Neural progenitor cell (in vitro differentiated cells): ENCODE data around the gene INPP5D. TPM values are rescaled to one million over a fixed set of nuclear protein-coding genes. Genes with fewer than 3 reads are reported as not detected.

Experiments used
- DNase-seq: peaks from one replicate; pipeline ENCODE4 v3.0.0-alpha.2; 2016; ENCODE audit warnings: low spot score
- H2AFZ ChIP-seq: fragments of 200-600 bp; sonication (generic); replicated peaks from 2 replicates; pipeline ENCODE4 v1.6.1; 2016; ENCODE audit warnings: antibody characterized with exemption
- H3F3A ChIP-seq: fragments of 200-600 bp; sonication (generic); 2 replicates; pipeline ENCODE4 v1.6.1; 2016; ENCODE audit warnings: antibody characterized with exemption, low read depth
- H3K27ac ChIP-seq: fragments of 200-600 bp; sonication (generic); 2 replicates; pipeline ENCODE4 v1.5.1; 2016; ENCODE audit warnings: mild to moderate bottlenecking
- H3K27me3 ChIP-seq: fragments of 200-600 bp; sonication (generic); 2 replicates; pipeline ENCODE4 v1.6.1; 2016; ENCODE audit warnings: mild to moderate bottlenecking, moderate library complexity
- H3K36me3 ChIP-seq: fragments of 200-600 bp; sonication (generic); 2 replicates; pipeline ENCODE4 v1.5.1; 2016
- H3K4me1 ChIP-seq: fragments of 200-600 bp; sonication (generic); 2 replicates; pipeline ENCODE4 v1.6.1; 2016; ENCODE audit warnings: mixed run types
- H3K4me2 ChIP-seq: fragments of 200-600 bp; sonication (generic); 2 replicates; pipeline ENCODE4 v1.6.1; 2016
- H3K4me3 ChIP-seq: fragments of 200-600 bp; sonication (generic); 2 replicates; pipeline ENCODE4 v1.5.1; 2016
- H3K79me2 ChIP-seq: fragments of 200-600 bp; sonication (generic); 2 replicates; pipeline ENCODE4 v1.6.1; 2016; ENCODE audit warnings: low read depth
- H3K9ac ChIP-seq: fragments of 200-600 bp; sonication (generic); 2 replicates; pipeline ENCODE4 v1.6.1; 2016
- H3K9me3 ChIP-seq: fragments of 200-600 bp; sonication (generic); 2 replicates; pipeline ENCODE4 v1.5.1; 2016; ENCODE audit warnings: low read depth
- H4K20me1 ChIP-seq: fragments of 200-600 bp; sonication (generic); 2 replicates; pipeline ENCODE4 v1.6.1; 2016; ENCODE audit warnings: low read depth
- H3K27ac Mint-ChIP-seq: 3 replicates; pipeline ENCODE4 v1.8.0; 2021; ENCODE audit warnings: mixed read lengths
- H3K27me3 Mint-ChIP-seq: 2 replicates; pipeline ENCODE4 v1.8.0; 2022; ENCODE audit warnings: low read depth, mild to moderate bottlenecking, inconsistent platforms, moderate library complexity, mixed read lengths; ENCODE audit not compliant: insufficient read depth
- H3K36me3 Mint-ChIP-seq: 3 replicates; pipeline ENCODE4 v1.8.0; 2021; ENCODE audit warnings: mixed read lengths
- H3K4me1 Mint-ChIP-seq: 3 replicates; pipeline ENCODE4 v1.8.0; 2021; ENCODE audit warnings: mixed read lengths
- H3K4me3 Mint-ChIP-seq: 3 replicates; pipeline ENCODE4 v1.8.0; 2021; ENCODE audit warnings: mild to moderate bottlenecking, moderate library complexity, mixed read lengths
- H3K9me3 Mint-ChIP-seq: 3 replicates; pipeline ENCODE4 v1.8.0; 2020; ENCODE audit warnings: mixed read lengths
- EZH2 ChIP-seq: fragments of 200-600 bp; sonication (generic); IDR thresholded peaks from 2 replicates; pipeline ENCODE4 v1.6.1; 2017; ENCODE audit warnings: antibody characterized with exemption, mild to moderate bottlenecking, moderate library complexity
- EZH2phosphoT487 ChIP-seq: fragments of 200-600 bp; sonication (generic); IDR thresholded peaks from 2 replicates; pipeline ENCODE4 v1.6.1; 2017; ENCODE audit warnings: antibody characterized with exemption
- total RNA-seq: library from RNA; depleted of rRNA; stranded (reverse); fragments of >200 nt; gene quantifications from 2 replicates; pipeline ENCODE4 v1.2.3, GENCODE V29; 2015; ENCODE audit warnings: low replicate concordance
- TF ChIP-seq, protein P1 (sequence below): fragments of 200-600 bp; sonication (generic); IDR thresholded peaks from 2 replicates; pipeline ENCODE4 v1.5.1; 2017; ENCODE audit warnings: antibody characterized with exemption, mild to moderate bottlenecking

INPP5D gene
- total RNA-seq, 1 donor from 2014 or later, result 4.2 TPM

DNA sequence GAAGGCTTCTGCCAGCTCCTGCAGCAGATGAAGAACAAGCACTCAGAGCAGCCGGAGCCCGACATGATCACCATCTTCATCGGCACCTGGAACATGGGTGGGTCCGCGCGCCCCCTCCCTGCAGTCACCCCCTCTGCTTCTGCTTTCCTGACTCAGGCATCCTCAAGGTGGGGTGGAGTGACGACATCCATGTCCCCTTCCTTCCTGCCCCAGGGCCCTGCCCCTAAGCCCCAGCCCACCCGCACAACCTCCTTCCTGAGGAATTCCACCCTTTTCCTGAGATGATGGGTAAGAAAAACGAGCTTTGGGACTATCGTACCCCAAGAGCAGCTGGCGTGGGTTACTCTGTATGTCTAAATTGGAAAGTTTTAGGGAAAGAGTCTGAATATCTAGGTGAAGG is 101.6 kb downstream of the INPP5D start:
- Histone ChIP-seq H2AFZ (no peak overlapping the region), H4K20me1 (no peaks in the 10 kb centered on the region)

DNA sequence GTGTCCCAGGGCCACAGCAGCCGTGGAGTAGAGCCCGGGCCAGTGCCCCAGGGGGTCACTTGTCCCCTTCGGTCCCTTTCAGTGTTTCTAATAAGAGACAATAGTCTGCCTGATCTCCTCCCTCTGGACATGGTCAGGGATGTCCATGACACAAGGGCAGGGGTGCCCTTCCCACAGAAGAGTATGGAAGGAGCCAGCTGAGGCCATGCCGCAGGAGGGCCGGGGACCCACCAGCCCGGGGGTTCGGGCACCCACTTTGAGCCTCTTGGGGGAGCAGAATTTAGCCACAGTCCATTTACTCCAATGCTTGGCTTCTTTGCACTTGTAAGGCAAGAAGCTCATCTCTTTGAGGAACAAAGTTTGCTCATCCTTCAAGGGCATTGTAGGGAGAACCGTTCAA is 102.6 kb downstream of the INPP5D start:
- H3K4me1 ChIP-seq, result no peaks in the 10 kb centered on the region
- peaks cover 2% of the 10 kb centered on the region for H3K27me3 Mint-ChIP-seq
- no peak overlapping the region for H3K27ac Mint-ChIP-seq
- H3K9me3 ChIP-seq, result no peaks in the 10 kb centered on the region
- no peaks in the 10 kb centered on the region for H3K36me3 ChIP-seq
- no peak overlapping the region for H3K4me3 ChIP-seq
- peaks cover 13% of the 10 kb centered on the region for H3K4me1 Mint-ChIP-seq
- no peak overlapping the region for H3K27ac ChIP-seq
- no peaks in the 10 kb centered on the region for H3K36me3 Mint-ChIP-seq
- peaks cover 3% of the 10 kb centered on the region for H3K9me3 Mint-ChIP-seq
- H3K9ac ChIP-seq, result no peak overlapping the region
- H3K79me2 ChIP-seq, result no peaks in the 10 kb centered on the region
- no peak for TF ChIP-seq EZH2
- TF ChIP-seq, protein P1, sequence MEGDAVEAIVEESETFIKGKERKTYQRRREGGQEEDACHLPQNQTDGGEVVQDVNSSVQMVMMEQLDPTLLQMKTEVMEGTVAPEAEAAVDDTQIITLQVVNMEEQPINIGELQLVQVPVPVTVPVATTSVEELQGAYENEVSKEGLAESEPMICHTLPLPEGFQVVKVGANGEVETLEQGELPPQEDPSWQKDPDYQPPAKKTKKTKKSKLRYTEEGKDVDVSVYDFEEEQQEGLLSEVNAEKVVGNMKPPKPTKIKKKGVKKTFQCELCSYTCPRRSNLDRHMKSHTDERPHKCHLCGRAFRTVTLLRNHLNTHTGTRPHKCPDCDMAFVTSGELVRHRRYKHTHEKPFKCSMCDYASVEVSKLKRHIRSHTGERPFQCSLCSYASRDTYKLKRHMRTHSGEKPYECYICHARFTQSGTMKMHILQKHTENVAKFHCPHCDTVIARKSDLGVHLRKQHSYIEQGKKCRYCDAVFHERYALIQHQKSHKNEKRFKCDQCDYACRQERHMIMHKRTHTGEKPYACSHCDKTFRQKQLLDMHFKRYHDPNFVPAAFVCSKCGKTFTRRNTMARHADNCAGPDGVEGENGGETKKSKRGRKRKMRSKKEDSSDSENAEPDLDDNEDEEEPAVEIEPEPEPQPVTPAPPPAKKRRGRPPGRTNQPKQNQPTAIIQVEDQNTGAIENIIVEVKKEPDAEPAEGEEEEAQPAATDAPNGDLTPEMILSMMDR, result no peak
- TF ChIP-seq EZH2phosphoT487, result no peak
- H3K4me2 ChIP-seq, result no peak overlapping the region
- H3K27me3 ChIP-seq, result no peaks in the 10 kb centered on the region
- no peak for DNase-seq
- no peak overlapping the region for H2AFZ ChIP-seq
- H3K4me3 Mint-ChIP-seq, result no peak overlapping the region
- H4K20me1 ChIP-seq, result no peaks in the 10 kb centered on the region
- no peaks in the 10 kb centered on the region for H3F3A ChIP-seq

More for the DNA sequence above, 101.6 kb downstream of the INPP5D start:
- peaks cover 4% of the 10 kb centered on the region for H3K9me3 Mint-ChIP-seq
- H3K36me3 Mint-ChIP-seq, result no peaks in the 10 kb centered on the region
- no peak overlapping the region for H3K27ac Mint-ChIP-seq
- H3K27ac ChIP-seq, result no peak overlapping the region
- H3K4me3 Mint-ChIP-seq, result no peak overlapping the region
- TF ChIP-seq, protein P1, result no peak
- TF ChIP-seq EZH2phosphoT487 (no peak), EZH2 (no peak)
- peaks cover 2% of the 10 kb centered on the region for H3K27me3 Mint-ChIP-seq
- no peaks in the 10 kb centered on the region for H3F3A ChIP-seq
- H3K36me3 ChIP-seq, result no peaks in the 10 kb centered on the region
- peaks cover 13% of the 10 kb centered on the region for H3K4me1 Mint-ChIP-seq
- H3K9me3 ChIP-seq, result no peaks in the 10 kb centered on the region
- no peaks in the 10 kb centered on the region for H3K4me1 ChIP-seq
- H3K9ac ChIP-seq, result no peak overlapping the region
- DNase-seq, result no peak
- H3K27me3 ChIP-seq, result no peaks in the 10 kb centered on the region
- H3K4me3 ChIP-seq, result no peak overlapping the region
- H3K79me2 ChIP-seq, result no peaks in the 10 kb centered on the region
- H3K4me2 ChIP-seq, result no peak overlapping the region

DNA sequence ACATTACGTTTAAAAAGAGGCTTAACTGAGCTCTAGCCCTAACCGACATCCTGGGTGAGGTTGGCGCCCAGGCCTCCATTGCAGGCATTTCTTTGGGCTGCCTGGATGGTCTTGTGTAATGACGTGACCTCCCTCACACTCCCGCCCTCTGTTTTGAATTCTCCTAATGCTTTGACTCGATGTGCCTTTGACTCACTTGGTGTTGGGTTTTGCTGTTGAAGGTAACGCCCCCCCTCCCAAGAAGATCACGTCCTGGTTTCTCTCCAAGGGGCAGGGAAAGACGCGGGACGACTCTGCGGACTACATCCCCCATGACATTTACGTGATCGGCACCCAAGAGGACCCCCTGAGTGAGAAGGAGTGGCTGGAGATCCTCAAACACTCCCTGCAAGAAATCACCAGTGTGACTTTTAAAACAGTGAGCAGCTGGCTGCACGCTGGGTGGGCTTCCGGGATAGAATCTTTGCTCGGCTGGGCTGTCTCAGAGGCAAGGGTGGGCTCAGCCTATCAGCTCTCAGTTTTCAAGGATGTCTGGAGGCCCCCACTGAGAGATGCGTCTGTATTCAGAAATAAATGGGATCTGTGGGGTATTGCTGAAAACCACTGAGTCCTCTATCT is 103.5 kb downstream of the INPP5D start:
- Histone ChIP-seq H3K9ac (no peak overlapping the region), H3K4me3 (no peak overlapping the region), H3K4me1 (no peaks in the 10 kb centered on the region), H3K79me2 (no peaks in the 10 kb centered on the region), H3K9me3 (no peaks in the 10 kb centered on the region), H2AFZ (no peak overlapping the region), H3K27ac (no peak overlapping the region), H4K20me1 (no peaks in the 10 kb centered on the region), H3F3A (no peaks in the 10 kb centered on the region), H3K4me2 (no peak overlapping the region), H3K36me3 (no peaks in the 10 kb centered on the region), H3K27me3 (no peaks in the 10 kb centered on the region)
- Mint-ChIP-seq H3K4me1 (peaks cover 13% of the 10 kb centered on the region), H3K36me3 (no peaks in the 10 kb centered on the region), H3K27ac (no peak overlapping the region), H3K9me3 (no peaks in the 10 kb centered on the region), H3K4me3 (no peak overlapping the region), H3K27me3 (peaks cover 2% of the 10 kb centered on the region)
- TF ChIP-seq EZH2 (no peak), EZH2phosphoT487 (no peak)
- TF ChIP-seq, protein P1, result no peak
- no peak for DNase-seq
